Panc1 (cell line): ENCODE data around the gene LIMCH1. TPM values are rescaled to one million over a fixed set of nuclear protein-coding genes. Genes with fewer than 3 reads are reported as not detected.

Experiments used
- ATAC-seq: fragments of 200-7000 bp; cut with Tn5 transposase; 2 replicates; pipeline ENCODE4 v1.9.1; 2020; ENCODE audit warnings: mild to moderate bottlenecking, moderate library complexity
- BruUV-seq: library from RNA; stranded (reverse); fragments of 400-500 nt; replicated peaks from 2 replicates; lab custom pipeline; 2021; lab: Mats Ljungman, UMichigan
- CTCF ChIA-PET: fragments of 300-600 bp; sonication (Branson Sonifier 250); formaldehyde crosslinking; loops from one replicate; lab custom pipeline; 2022; ENCODE audit warnings: antibody characterized with exemption; lab: Charles Lee
- POLR2A ChIA-PET: fragments of 300-600 bp; sonication (Branson Sonifier 250); formaldehyde crosslinking; loops from one replicate; lab custom pipeline; 2022; ENCODE audit warnings: antibody characterized with exemption; lab: Charles Lee
- DNase-seq: peaks from one replicate; pipeline ENCODE4 v3.0.0-alpha.2; 2010; ENCODE audit warnings: low read depth, low spot score
- H3K27ac ChIP-seq: 2 replicates; pipeline ENCODE4 v1.5.1; 2011; ENCODE audit warnings: mild to moderate bottlenecking, low read length, inconsistent platforms
- H3K27me3 ChIP-seq: fragments of 200-500 bp; sonication (Bioruptor generic); 2 replicates; pipeline ENCODE4 v1.6.0; 2014; ENCODE audit warnings: low read length, inconsistent platforms; ENCODE audit not compliant: control insufficient read depth, insufficient read depth
- H3K36me3 ChIP-seq: fragments of 200-500 bp; sonication (Bioruptor generic); 2 replicates; pipeline ENCODE4 v1.5.1; 2014; ENCODE audit warnings: inconsistent platforms, mild to moderate bottlenecking, low read length, moderate library complexity; ENCODE audit not compliant: control insufficient read depth, insufficient read depth
- H3K4me1 ChIP-seq: 2 replicates; pipeline ENCODE4 v1.5.1; 2011; ENCODE audit warnings: inconsistent platforms, mild to moderate bottlenecking, low read length, moderate library complexity; ENCODE audit not compliant: control insufficient read depth, insufficient read depth
- H3K4me3 ChIP-seq, 2 experiments: 2 replicates each; pipeline ENCODE4 v1.5.1; 2011 to 2012; ENCODE audit warnings: low read depth in 2 of 2, low read length in 2 of 2, mild to moderate bottlenecking in 2 of 2, inconsistent platforms in 1 of 2, moderate library complexity in 1 of 2
- H3K9me3 ChIP-seq: fragments of 200-500 bp; sonication (Bioruptor generic); 2 replicates; pipeline ENCODE4 v1.5.1; 2014; ENCODE audit warnings: low read depth, mild to moderate bottlenecking, inconsistent platforms, low read length, moderate library complexity; ENCODE audit not compliant: control insufficient read depth, insufficient read depth
- POLR2AphosphoS5 ChIP-seq: IDR thresholded peaks from 2 replicates; pipeline ENCODE4 v1.6.1; 2012; ENCODE audit warnings: mild to moderate bottlenecking, low read depth, low read length, moderate library complexity
- SIN3A ChIP-seq: IDR thresholded peaks from 2 replicates; pipeline ENCODE4 v1.6.1; 2012; ENCODE audit warnings: low read depth, mild to moderate bottlenecking, low read length, moderate library complexity, borderline replicate concordance; ENCODE audit not compliant: insufficient read depth
- TCF7L2 ChIP-seq: IDR thresholded peaks from 2 replicates; pipeline ENCODE4 v1.6.1; 2011; ENCODE audit warnings: mild to moderate bottlenecking, low read depth, low read length, inconsistent platforms
- in situ Hi-C: cut with HindIII; loops from 2 replicates; pipeline ENCODE4 v1.10.0; 2016; ENCODE audit warnings: low sequenced_read_pairs, low pct_unique_long_range_greater_than_20kb
- intact Hi-C: fragments of 100-400 bp; cut with micrococcal nuclease; formaldehyde crosslinking; loops from one replicate; pipeline ENCODE4 v1.10.0; 2022; ENCODE audit not compliant: unreplicated experiment
- total RNA-seq: library from RNA; stranded (reverse); gene quantifications from one replicate; pipeline ENCODE4 v1.2.1, GENCODE V29; 2021; ENCODE audit not compliant: unreplicated experiment
- TF ChIP-seq, protein P1 (sequence below), 2 experiments: IDR thresholded peaks; 2 replicates each; pipeline ENCODE4 v1.6.1; 2011 to 2012; ENCODE audit warnings: low read depth in 2 of 2, control low read depth in 1 of 2, low read length in 1 of 2, mild to moderate bottlenecking in 1 of 2, moderate library complexity in 1 of 2; ENCODE audit not compliant: insufficient read depth in 1 of 2
- TF ChIP-seq, protein P2 (sequence below): fragments of 450-650 bp; IDR thresholded peaks from 2 replicates; pipeline ENCODE4 v1.5.1; 2017; ENCODE audit warnings: mild to moderate bottlenecking

LIMCH1 gene
- total RNA-seq, 1 experiment from 2014 or later, result 3.3 TPM

DNA sequence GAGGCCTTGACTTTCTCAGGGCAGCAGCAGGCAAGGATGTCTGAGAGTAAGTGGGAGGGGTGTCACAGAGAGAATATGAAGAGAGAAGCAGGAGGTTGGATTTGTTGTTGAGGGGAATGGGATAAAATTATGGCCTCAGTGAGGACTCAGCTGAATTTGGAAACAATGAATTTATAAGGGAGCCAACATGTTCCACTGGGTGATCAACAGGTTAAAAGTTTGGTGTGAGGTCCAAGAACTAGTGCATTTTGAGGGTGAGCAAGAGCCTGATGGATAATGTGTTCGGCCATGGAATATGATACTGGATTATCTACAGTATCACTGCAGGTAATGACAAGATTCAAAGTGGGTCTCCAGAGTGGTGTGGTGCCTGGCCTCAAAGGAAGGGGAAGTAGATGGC, 33.5 kb downstream of the LIMCH1 start:
- CTCF ChIA-PET, result no interaction called here
- DNase-seq (no peak), ATAC-seq (no peak)
- no TSS peak for BruUV-seq
- intact Hi-C loops, result no loop called here
- H3K27ac ChIP-seq, result no peak overlapping the region
- in situ Hi-C loops, result no loop called here
- H3K4me3 ChIP-seq, result no peak overlapping the region
- no peaks in the 10 kb centered on the region for H3K4me1 ChIP-seq
- TF ChIP-seq POLR2AphosphoS5, result no peak
- TF ChIP-seq, protein P1, sequence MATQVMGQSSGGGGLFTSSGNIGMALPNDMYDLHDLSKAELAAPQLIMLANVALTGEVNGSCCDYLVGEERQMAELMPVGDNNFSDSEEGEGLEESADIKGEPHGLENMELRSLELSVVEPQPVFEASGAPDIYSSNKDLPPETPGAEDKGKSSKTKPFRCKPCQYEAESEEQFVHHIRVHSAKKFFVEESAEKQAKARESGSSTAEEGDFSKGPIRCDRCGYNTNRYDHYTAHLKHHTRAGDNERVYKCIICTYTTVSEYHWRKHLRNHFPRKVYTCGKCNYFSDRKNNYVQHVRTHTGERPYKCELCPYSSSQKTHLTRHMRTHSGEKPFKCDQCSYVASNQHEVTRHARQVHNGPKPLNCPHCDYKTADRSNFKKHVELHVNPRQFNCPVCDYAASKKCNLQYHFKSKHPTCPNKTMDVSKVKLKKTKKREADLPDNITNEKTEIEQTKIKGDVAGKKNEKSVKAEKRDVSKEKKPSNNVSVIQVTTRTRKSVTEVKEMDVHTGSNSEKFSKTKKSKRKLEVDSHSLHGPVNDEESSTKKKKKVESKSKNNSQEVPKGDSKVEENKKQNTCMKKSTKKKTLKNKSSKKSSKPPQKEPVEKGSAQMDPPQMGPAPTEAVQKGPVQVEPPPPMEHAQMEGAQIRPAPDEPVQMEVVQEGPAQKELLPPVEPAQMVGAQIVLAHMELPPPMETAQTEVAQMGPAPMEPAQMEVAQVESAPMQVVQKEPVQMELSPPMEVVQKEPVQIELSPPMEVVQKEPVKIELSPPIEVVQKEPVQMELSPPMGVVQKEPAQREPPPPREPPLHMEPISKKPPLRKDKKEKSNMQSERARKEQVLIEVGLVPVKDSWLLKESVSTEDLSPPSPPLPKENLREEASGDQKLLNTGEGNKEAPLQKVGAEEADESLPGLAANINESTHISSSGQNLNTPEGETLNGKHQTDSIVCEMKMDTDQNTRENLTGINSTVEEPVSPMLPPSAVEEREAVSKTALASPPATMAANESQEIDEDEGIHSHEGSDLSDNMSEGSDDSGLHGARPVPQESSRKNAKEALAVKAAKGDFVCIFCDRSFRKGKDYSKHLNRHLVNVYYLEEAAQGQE (IDR thresholded peaks at IDR 0.05; ENCODE audit: insufficient read depth in 1 of 2, low read depth in 2 of 2, low read length in 1 of 2), result no peak
- no peak for TF ChIP-seq SIN3A
- no peak for TF ChIP-seq TCF7L2
- TF ChIP-seq, protein P2, sequence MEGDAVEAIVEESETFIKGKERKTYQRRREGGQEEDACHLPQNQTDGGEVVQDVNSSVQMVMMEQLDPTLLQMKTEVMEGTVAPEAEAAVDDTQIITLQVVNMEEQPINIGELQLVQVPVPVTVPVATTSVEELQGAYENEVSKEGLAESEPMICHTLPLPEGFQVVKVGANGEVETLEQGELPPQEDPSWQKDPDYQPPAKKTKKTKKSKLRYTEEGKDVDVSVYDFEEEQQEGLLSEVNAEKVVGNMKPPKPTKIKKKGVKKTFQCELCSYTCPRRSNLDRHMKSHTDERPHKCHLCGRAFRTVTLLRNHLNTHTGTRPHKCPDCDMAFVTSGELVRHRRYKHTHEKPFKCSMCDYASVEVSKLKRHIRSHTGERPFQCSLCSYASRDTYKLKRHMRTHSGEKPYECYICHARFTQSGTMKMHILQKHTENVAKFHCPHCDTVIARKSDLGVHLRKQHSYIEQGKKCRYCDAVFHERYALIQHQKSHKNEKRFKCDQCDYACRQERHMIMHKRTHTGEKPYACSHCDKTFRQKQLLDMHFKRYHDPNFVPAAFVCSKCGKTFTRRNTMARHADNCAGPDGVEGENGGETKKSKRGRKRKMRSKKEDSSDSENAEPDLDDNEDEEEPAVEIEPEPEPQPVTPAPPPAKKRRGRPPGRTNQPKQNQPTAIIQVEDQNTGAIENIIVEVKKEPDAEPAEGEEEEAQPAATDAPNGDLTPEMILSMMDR, result no peak
- POLR2A ChIA-PET, result no interaction called here
- H3K36me3 ChIP-seq, result no peaks in the 10 kb centered on the region
- H3K27me3 ChIP-seq, result peaks cover 3% of the 10 kb centered on the region
- no peaks in the 10 kb centered on the region for H3K9me3 ChIP-seq

DNA sequence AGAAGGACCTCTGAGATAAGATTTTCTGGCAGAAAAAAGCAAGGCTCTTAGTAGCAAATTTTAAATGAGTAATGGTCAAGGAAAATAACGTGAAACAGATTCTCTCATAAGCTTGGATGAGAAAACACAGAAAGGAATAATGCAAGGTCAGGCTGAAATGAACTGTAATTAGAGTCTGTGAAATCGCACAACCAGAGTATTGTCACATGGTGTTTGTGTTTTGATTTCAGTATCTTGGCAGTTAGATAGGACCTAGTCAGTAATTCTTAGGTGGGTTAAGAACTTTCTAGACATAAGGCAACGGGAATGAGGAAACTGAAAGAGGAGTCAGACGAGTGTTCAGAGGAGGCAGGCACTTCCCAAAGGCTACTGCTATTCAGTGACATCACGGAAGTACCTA, 34.6 kb downstream of the LIMCH1 start:
- H3K4me1 ChIP-seq, result no peaks in the 10 kb centered on the region
- H3K4me3 ChIP-seq, result no peak overlapping the region
- intact Hi-C loops, result no loop called here
- no peak for ATAC-seq
- no peaks in the 10 kb centered on the region for H3K36me3 ChIP-seq
- DNase-seq, result no peak
- no peak for TF ChIP-seq POLR2AphosphoS5
- TF ChIP-seq, protein P1 (IDR thresholded peaks at IDR 0.05; ENCODE audit: insufficient read depth in 1 of 2, low read depth in 2 of 2, low read length in 1 of 2), result no peak
- TF ChIP-seq TCF7L2, result no peak
- TF ChIP-seq, protein P2, result no peak
- no peak for TF ChIP-seq SIN3A
- CTCF ChIA-PET, result no interaction called here
- no peak overlapping the region for H3K27ac ChIP-seq
- POLR2A ChIA-PET, result no interaction called here
- in situ Hi-C loops, result no loop called here
- H3K9me3 ChIP-seq, result no peaks in the 10 kb centered on the region
- no TSS peak for BruUV-seq
- peaks cover 3% of the 10 kb centered on the region for H3K27me3 ChIP-seq
